K562 (cell line): ENCODE results near the gene SORBS2. TPM values are rescaled to one million over a fixed set of nuclear protein-coding genes. Genes with fewer than 3 reads are reported as not detected.

ENCODE experiments used
- ATAC-seq: fragments of 200-7000 bp; cut with Tn5 transposase; 3 replicates; pipeline ENCODE4 v1.9.1; 2020; ENCODE audit warnings: moderate library complexity
- BruUV-seq: library from RNA; stranded (reverse); fragments of 400-500 nt; replicated peaks from 2 replicates; lab custom pipeline; 2021; lab: Mats Ljungman, UMichigan
- CTCF ChIA-PET: fragments of 300-600 bp; formaldehyde crosslinking; extraction: SDS; loops from one replicate; lab custom pipeline; 2021; ENCODE audit warnings: low intra/inter-chr PET ratio; lab: Yijun Ruan, JAX
- POLR2A ChIA-PET: fragments of 300-600, 350-650 bp; sonication (Branson Sonifier 250); formaldehyde crosslinking; extraction: SDS; loops from one replicate; lab custom pipeline; 2021; ENCODE audit warnings: antibody characterized with exemption, inconsistent platforms; lab: Yijun Ruan, JAX
- DNase-seq, 4 experiments: peaks; one replicate each; pipeline versions ENCODE4 v3.0.0 to v3.0.0-alpha.2; 2011 to 2018; ENCODE audit warnings: low spot score in 3 of 4, mixed read lengths in 3 of 4; ENCODE audit errors: extremely low read depth in 1 of 4
- FAIRE-seq: peaks from 2 replicates; lab custom pipeline; 2011; peaks lifted over from hg19 to GRCh38; lab: Jason Lieb, UNC
- H2AFZ ChIP-seq: 2 replicates; pipeline ENCODE4 v1.6.0; 2011; ENCODE audit warnings: low read depth, low read length, control low read depth, inconsistent platforms
- H3K27ac ChIP-seq: fragments of 200-600 bp; 3 replicates; pipeline ENCODE4 v1.8.0; 2011; ENCODE audit warnings: low read depth, mild to moderate bottlenecking, control low read depth, inconsistent platforms, low read length, moderate library complexity, mixed read lengths; ENCODE audit errors: extremely low read depth
- H3K27me3 ChIP-seq, 2 experiments: fragments of 300-600 bp in 1 of 2; 2 replicates in 1 of 2; 3 replicates in 1 of 2; pipeline versions ENCODE4 v1.6.0 to v1.8.0; 2011; ENCODE audit warnings: inconsistent platforms in 2 of 2, low read length in 2 of 2, mild to moderate bottlenecking in 1 of 2, mixed read lengths in 1 of 2, moderate library complexity in 1 of 2; ENCODE audit not compliant: control insufficient read depth in 2 of 2, insufficient read depth in 2 of 2
- H3K36me3 ChIP-seq: fragments of 300-600 bp; 3 replicates; pipeline ENCODE4 v1.8.0; 2011; ENCODE audit warnings: mild to moderate bottlenecking, low read length, inconsistent platforms; ENCODE audit not compliant: control insufficient read depth, insufficient read depth
- H3K4me1 ChIP-seq, 2 experiments: fragments of 200-600 bp in 1 of 2; replicated peaks in 1 of 2; 2 replicates in 1 of 2; 3 replicates in 1 of 2; pipeline versions ENCODE4 v1.5.1 to v1.8.0; 2011; ENCODE audit warnings: inconsistent platforms in 2 of 2, low read length in 2 of 2, mild to moderate bottlenecking in 1 of 2, mixed read lengths in 1 of 2, moderate library complexity in 1 of 2; ENCODE audit not compliant: control insufficient read depth in 2 of 2, insufficient read depth in 2 of 2
- H3K4me2 ChIP-seq: 2 replicates; pipeline ENCODE4 v1.6.1; 2011; ENCODE audit warnings: low read length, control low read depth, inconsistent platforms, mixed read lengths; ENCODE audit not compliant: insufficient read depth
- H3K4me3 ChIP-seq: fragments of 200-600 bp; sonication (generic), shearing (Covaris generic); 2 replicates; pipeline ENCODE4 v1.5.1; 2016; ENCODE audit warnings: control low read depth, inconsistent platforms
- H3K79me2 ChIP-seq: fragments of 200-600 bp; 3 replicates; pipeline ENCODE4 v1.8.0; 2011; ENCODE audit warnings: low read length, inconsistent platforms; ENCODE audit not compliant: control insufficient read depth, insufficient read depth
- H3K9ac ChIP-seq, 2 experiments: 2 replicates each; pipeline versions ENCODE4 v1.6.0 to v1.6.1; 2011; ENCODE audit warnings: low read depth in 2 of 2, low read length in 2 of 2, control low read depth in 1 of 2, inconsistent platforms in 1 of 2, mild to moderate bottlenecking in 1 of 2, mixed read lengths in 1 of 2; ENCODE audit not compliant: insufficient read depth in 1 of 2
- H3K9me1 ChIP-seq: one replicate; pipeline ENCODE4 v1.6.0; 2011; ENCODE audit warnings: inconsistent platforms, mild to moderate bottlenecking, low read length, moderate library complexity; ENCODE audit not compliant: control insufficient read depth, insufficient read depth
- H3K9me3 ChIP-seq: replicated peaks from 2 replicates; pipeline ENCODE4 v1.5.1; 2011; ENCODE audit warnings: low read depth, low read length, inconsistent platforms; ENCODE audit not compliant: control insufficient read depth, insufficient read depth
- H4K20me1 ChIP-seq: replicated peaks from 2 replicates; pipeline ENCODE4 v1.6.1; 2011; ENCODE audit warnings: low read length, inconsistent platforms, mixed read lengths; ENCODE audit not compliant: control insufficient read depth, insufficient read depth
- ATF1 ChIP-seq, 2 experiments: fragments of 450-650 bp in 1 of 2; IDR thresholded peaks; 2 replicates each; pipeline ENCODE4 v1.6.1; 2016; ENCODE audit warnings: missing compliant biosample characterization in 1 of 2, missing genetic modification characterization in 1 of 2
- CBX2 ChIP-seq: fragments of 200-600 bp; sonication (generic); IDR thresholded peaks from one replicate; pipeline ENCODE4 v1.6.1; 2012; ENCODE audit warnings: mild to moderate bottlenecking, low read length, inconsistent platforms; ENCODE audit not compliant: insufficient read depth, poor library complexity, severe bottlenecking
- EHMT2 ChIP-seq: fragments of 450-650 bp; IDR thresholded peaks from 2 replicates; pipeline ENCODE4 v1.6.1; 2018; ENCODE audit warnings: antibody characterized with exemption
- EWSR1 ChIP-seq: fragments of 450-650 bp; IDR thresholded peaks from 2 replicates; pipeline ENCODE4 v1.6.1; 2018; ENCODE audit warnings: borderline replicate concordance, mild to moderate bottlenecking, low read depth, moderate library complexity; ENCODE audit not compliant: partially characterized antibody
- HMG20A ChIP-seq: fragments of 450-650 bp; formaldehyde crosslinking; conservative IDR thresholded peaks from 2 replicates; pipeline ENCODE4 v1.4.0; 2020; ENCODE audit warnings: mild to moderate bottlenecking, mixed read lengths
- KAT2B ChIP-seq: IDR thresholded peaks from one replicate; pipeline ENCODE4 v1.6.1; 2012; ENCODE audit warnings: low read depth, mild to moderate bottlenecking, control low read depth, inconsistent platforms, low read length, moderate library complexity
- KLF16 ChIP-seq: IDR thresholded peaks from 2 replicates; pipeline ENCODE4 v1.6.1; 2016; ENCODE audit warnings: antibody characterized with exemption
- MAFG ChIP-seq: fragments of 450-650 bp; conservative IDR thresholded peaks from 2 replicates; pipeline ENCODE4 v1.6.1; 2016; ENCODE audit warnings: missing genetic modification characterization, missing compliant biosample characterization
- SUPT5H ChIP-seq: fragments of 450-650 bp; IDR thresholded peaks from 2 replicates; pipeline ENCODE4 v1.6.1; 2016
- ZC3H4 ChIP-seq: sonication (generic); formaldehyde crosslinking; IDR thresholded peaks from 2 replicates; pipeline ENCODE4 v1.9.0; 2021; ENCODE audit warnings: missing genetic modification reagents, borderline replicate concordance
- ZNF583 ChIP-seq: fragments of 250-450 bp; sonication (Bioruptor Pico); IDR thresholded peaks from 2 replicates; pipeline ENCODE4 v1.4.0; 2020
- WGBS: fragments of 100-300 bp; shearing (Covaris generic); methylation state at CpG from one replicate; pipeline ENCODE4 v1.1.6; 2016; ENCODE audit warnings: low coverage, mixed read lengths; ENCODE audit not compliant: insufficient coverage; ENCODE audit errors: missing lambda C conversion rate; 5-methylcytosine and 5-hydroxymethylcytosine counted together
- in situ Hi-C: fragments of 300-500 bp; cut with MboI; formaldehyde crosslinking; loops from 4 replicates; pipeline ENCODE4 v1.15.0; 2018; ENCODE audit warnings: inconsistent platforms, mixed read lengths
- intact Hi-C: fragments of 100-400 bp; cut with micrococcal nuclease; formaldehyde crosslinking; loops from 2 replicates; pipeline ENCODE4 v1.14.2; 2022
- polyA plus RNA-seq, 8 experiments: library from polyadenylated mRNA; depleted of rRNA in 4 of 8; stranded (reverse) in 5 of 8; unstranded in 3 of 8; fragments of >200 nt; fragmentation: Nextera tagmentation in 2 of 8; fragmentation: Illumina TruSeq in 1 of 8; extraction: Ambion mirVana in 2 of 8; extraction: Trizol in 1 of 8; gene quantifications; 2 replicates each; pipeline versions ENCODE4 v1.2.1 to v1.2.3, GENCODE V29; 2011 to 2014; ENCODE audit warnings: inconsistent platforms in 1 of 8, missing spikeins in 1 of 8
- total RNA-seq, 7 experiments: library from RNA; depleted of rRNA in 6 of 7; stranded (reverse); fragments of >200 nt in 6 of 7; fragmentation: Illumina TruSeq in 2 of 7; extraction: Trizol in 2 of 7; gene quantifications; 2 replicates each; pipeline versions ENCODE4 v1.2.1 to v1.2.3, GENCODE V29; 2011 to 2021; ENCODE audit warnings: low replicate concordance in 1 of 7
- TF ChIP-seq, protein P1 (sequence below): fragments of 150-350 bp; conservative IDR thresholded peaks from 2 replicates; pipeline ENCODE4 v1.6.1; 2014; ENCODE audit warnings: low read length
- TF ChIP-seq, protein P2 (sequence below): fragments of 450-650 bp; formaldehyde crosslinking; IDR thresholded peaks from 2 replicates; pipeline ENCODE4 v1.4.0; 2022; ENCODE audit warnings: missing genetic modification characterization
- TF ChIP-seq, protein P3 (sequence below): IDR thresholded peaks from 3 replicates; pipeline ENCODE4 v1.6.1; 2011; ENCODE audit warnings: borderline replicate concordance, mild to moderate bottlenecking; ENCODE audit not compliant: insufficient read length, insufficient read depth

The SORBS2 gene
- total and polyA plus RNA-seq, 9 of the 15 experiments (the other 6 are each of a cell fraction or from before 2014, with no cell fraction given): 0.29 TPM; not detected in 8

DNA sequence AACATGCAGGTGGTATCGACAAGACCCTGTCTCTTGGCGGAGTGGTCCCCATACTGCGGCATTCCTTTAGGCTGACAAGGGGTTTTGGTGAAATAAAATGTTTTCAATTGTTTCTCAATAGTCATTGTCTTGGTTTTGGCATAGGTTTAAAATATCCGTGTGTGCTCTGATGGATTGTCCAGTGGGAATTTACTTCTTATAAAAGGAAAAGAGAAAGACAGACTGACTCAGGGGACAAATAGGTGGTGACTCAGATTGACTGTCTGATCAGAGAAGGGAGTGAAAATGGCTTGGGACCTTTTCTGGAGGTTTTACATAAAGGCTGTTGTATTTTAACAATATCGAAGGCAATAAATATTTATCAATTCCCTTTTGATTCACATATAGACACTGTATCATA is 129.8 kb downstream of the SORBS2 start:
- H3K36me3 ChIP-seq: no peaks in the 10 kb centered on the region
- FAIRE-seq: no peak
- CTCF ChIA-PET: no interaction called here
- no peak overlapping the region for H3K9ac ChIP-seq
- POLR2A ChIA-PET: no interaction called here
- ATAC-seq: no peak
- H3K4me3 ChIP-seq: no peak overlapping the region
- BruUV-seq: no TSS peak
- in situ Hi-C loops: no loop called here
- WGBS: 0% methylated on average over 5 of the region's 5 CpGs
- no peak overlapping the region for H3K27ac ChIP-seq
- no peak overlapping the region for H3K4me2 ChIP-seq
- DNase-seq: no peak
- intact Hi-C loops: no loop called here
- H3K4me1 ChIP-seq: no peaks in the 10 kb centered on the region
- H2AFZ ChIP-seq: no peak overlapping the region
- TF ChIP-seq, protein P1, sequence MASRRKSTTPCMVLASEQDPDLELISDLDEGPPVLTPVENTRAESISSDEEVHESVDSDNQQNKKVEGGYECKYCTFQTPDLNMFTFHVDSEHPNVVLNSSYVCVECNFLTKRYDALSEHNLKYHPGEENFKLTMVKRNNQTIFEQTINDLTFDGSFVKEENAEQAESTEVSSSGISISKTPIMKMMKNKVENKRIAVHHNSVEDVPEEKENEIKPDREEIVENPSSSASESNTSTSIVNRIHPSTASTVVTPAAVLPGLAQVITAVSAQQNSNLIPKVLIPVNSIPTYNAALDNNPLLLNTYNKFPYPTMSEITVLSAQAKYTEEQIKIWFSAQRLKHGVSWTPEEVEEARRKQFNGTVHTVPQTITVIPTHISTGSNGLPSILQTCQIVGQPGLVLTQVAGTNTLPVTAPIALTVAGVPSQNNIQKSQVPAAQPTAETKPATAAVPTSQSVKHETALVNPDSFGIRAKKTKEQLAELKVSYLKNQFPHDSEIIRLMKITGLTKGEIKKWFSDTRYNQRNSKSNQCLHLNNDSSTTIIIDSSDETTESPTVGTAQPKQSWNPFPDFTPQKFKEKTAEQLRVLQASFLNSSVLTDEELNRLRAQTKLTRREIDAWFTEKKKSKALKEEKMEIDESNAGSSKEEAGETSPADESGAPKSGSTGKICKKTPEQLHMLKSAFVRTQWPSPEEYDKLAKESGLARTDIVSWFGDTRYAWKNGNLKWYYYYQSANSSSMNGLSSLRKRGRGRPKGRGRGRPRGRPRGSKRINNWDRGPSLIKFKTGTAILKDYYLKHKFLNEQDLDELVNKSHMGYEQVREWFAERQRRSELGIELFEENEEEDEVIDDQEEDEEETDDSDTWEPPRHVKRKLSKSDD: no peak
- TF ChIP-seq ZNF583 (CRISPR knock-in tag) (no peak), KAT2B (no peak), MAFG (tag) (no peak), EHMT2 (no peak), SUPT5H (no peak), HMG20A (CRISPR knock-in tag) (no peak), ZC3H4 (CRISPR knock-in tag) (no peak), CBX2 (no peak), EWSR1 (no peak), KLF16 (no peak), ATF1 (CRISPR knock-in tag; IDR thresholded peaks at IDR 0.05) (no peak), ATF1 (tag; IDR thresholded peaks at IDR 0.05) (no peak)
- TF ChIP-seq, protein P2, sequence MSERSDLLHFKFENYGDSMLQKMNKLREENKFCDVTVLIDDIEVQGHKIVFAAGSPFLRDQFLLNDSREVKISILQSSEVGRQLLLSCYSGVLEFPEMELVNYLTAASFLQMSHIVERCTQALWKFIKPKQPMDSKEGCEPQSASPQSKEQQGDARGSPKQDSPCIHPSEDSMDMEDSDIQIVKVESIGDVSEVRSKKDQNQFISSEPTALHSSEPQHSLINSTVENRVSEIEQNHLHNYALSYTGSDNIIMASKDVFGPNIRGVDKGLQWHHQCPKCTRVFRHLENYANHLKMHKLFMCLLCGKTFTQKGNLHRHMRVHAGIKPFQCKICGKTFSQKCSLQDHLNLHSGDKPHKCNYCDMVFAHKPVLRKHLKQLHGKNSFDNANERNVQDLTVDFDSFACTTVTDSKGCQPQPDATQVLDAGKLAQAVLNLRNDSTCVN (CRISPR knock-in tag): no peak
- TF ChIP-seq, protein P3, sequence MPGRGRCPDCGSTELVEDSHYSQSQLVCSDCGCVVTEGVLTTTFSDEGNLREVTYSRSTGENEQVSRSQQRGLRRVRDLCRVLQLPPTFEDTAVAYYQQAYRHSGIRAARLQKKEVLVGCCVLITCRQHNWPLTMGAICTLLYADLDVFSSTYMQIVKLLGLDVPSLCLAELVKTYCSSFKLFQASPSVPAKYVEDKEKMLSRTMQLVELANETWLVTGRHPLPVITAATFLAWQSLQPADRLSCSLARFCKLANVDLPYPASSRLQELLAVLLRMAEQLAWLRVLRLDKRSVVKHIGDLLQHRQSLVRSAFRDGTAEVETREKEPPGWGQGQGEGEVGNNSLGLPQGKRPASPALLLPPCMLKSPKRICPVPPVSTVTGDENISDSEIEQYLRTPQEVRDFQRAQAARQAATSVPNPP: no peak
- H3K79me2 ChIP-seq: no peaks in the 10 kb centered on the region
- no peaks in the 10 kb centered on the region for H3K9me1 ChIP-seq
- peaks cover 0 to 4% of the 10 kb centered on the region in 2 experiments; a peak in 3 of 5 replicates for H3K27me3 ChIP-seq
- H3K9me3 ChIP-seq: no peaks in the 10 kb centered on the region
- no peaks in the 10 kb centered on the region for H4K20me1 ChIP-seq
